Panc1 (cell line): ENCODE measurements around the gene MSI2.

Source experiments
- TF ChIP-seq, protein P1 (sequence below): fragments of 450-650 bp; IDR thresholded peaks from 2 replicates; pipeline ENCODE4 v1.5.1; 2017; ENCODE audit warnings: mild to moderate bottlenecking
- TF ChIP-seq, protein P2 (sequence below), 2 experiments: IDR thresholded peaks; 2 replicates each; pipeline ENCODE4 v1.6.1; 2011 to 2012; ENCODE audit warnings: low read depth in 2 of 2, control low read depth in 1 of 2, low read length in 1 of 2, mild to moderate bottlenecking in 1 of 2, moderate library complexity in 1 of 2; ENCODE audit not compliant: insufficient read depth in 1 of 2

GRCh38 chr17:57501016-57501415, 244.7 kb downstream of the MSI2 start:
- TF ChIP-seq, protein P1, sequence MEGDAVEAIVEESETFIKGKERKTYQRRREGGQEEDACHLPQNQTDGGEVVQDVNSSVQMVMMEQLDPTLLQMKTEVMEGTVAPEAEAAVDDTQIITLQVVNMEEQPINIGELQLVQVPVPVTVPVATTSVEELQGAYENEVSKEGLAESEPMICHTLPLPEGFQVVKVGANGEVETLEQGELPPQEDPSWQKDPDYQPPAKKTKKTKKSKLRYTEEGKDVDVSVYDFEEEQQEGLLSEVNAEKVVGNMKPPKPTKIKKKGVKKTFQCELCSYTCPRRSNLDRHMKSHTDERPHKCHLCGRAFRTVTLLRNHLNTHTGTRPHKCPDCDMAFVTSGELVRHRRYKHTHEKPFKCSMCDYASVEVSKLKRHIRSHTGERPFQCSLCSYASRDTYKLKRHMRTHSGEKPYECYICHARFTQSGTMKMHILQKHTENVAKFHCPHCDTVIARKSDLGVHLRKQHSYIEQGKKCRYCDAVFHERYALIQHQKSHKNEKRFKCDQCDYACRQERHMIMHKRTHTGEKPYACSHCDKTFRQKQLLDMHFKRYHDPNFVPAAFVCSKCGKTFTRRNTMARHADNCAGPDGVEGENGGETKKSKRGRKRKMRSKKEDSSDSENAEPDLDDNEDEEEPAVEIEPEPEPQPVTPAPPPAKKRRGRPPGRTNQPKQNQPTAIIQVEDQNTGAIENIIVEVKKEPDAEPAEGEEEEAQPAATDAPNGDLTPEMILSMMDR = no peak
- TF ChIP-seq, protein P2, sequence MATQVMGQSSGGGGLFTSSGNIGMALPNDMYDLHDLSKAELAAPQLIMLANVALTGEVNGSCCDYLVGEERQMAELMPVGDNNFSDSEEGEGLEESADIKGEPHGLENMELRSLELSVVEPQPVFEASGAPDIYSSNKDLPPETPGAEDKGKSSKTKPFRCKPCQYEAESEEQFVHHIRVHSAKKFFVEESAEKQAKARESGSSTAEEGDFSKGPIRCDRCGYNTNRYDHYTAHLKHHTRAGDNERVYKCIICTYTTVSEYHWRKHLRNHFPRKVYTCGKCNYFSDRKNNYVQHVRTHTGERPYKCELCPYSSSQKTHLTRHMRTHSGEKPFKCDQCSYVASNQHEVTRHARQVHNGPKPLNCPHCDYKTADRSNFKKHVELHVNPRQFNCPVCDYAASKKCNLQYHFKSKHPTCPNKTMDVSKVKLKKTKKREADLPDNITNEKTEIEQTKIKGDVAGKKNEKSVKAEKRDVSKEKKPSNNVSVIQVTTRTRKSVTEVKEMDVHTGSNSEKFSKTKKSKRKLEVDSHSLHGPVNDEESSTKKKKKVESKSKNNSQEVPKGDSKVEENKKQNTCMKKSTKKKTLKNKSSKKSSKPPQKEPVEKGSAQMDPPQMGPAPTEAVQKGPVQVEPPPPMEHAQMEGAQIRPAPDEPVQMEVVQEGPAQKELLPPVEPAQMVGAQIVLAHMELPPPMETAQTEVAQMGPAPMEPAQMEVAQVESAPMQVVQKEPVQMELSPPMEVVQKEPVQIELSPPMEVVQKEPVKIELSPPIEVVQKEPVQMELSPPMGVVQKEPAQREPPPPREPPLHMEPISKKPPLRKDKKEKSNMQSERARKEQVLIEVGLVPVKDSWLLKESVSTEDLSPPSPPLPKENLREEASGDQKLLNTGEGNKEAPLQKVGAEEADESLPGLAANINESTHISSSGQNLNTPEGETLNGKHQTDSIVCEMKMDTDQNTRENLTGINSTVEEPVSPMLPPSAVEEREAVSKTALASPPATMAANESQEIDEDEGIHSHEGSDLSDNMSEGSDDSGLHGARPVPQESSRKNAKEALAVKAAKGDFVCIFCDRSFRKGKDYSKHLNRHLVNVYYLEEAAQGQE (IDR thresholded peaks at IDR 0.05; ENCODE audit: insufficient read depth in 1 of 2, low read depth in 2 of 2, low read length in 1 of 2) = no peak
